Heart left ventricle (tissue), 16 donors: ENCODE measurements around the gene FCN3. TPM values are rescaled to one million over a fixed set of nuclear protein-coding genes. Genes with fewer than 3 reads are reported as not detected.

Experiments
- ATAC-seq, 4 donors: fragments of 200-7000 bp; cut with Tn5 transposase; one replicate each; pipeline ENCODE4 v1.9.1; 2020 to 2022; ENCODE audit warnings: moderate library complexity in 4 of 4, mild to moderate bottlenecking in 3 of 4, moderate number of reproducible peaks in 1 of 4
- DNase-seq, 5 donors: peaks; one replicate each; pipeline ENCODE4 v3.0.0-alpha.2; 2020
- H3K27ac ChIP-seq, 12 donors: fragments of 200-600 bp; sonication (generic) in 4 of 12; one replicate each; pipeline versions ENCODE4 v1.5.0 to v1.8.0; 2016 to 2022; ENCODE audit warnings: mild to moderate bottlenecking in 2 of 12
- H3K27me3 ChIP-seq, 9 donors: fragments of 200-600 bp; sonication (generic) in 2 of 9; one replicate each; pipeline versions ENCODE4 v1.5.1 to v1.8.0; 2016 to 2022; ENCODE audit warnings: mild to moderate bottlenecking in 3 of 9
- H3K36me3 ChIP-seq, 9 donors: fragments of 200-600 bp; sonication (generic) in 2 of 9; one replicate each; pipeline versions ENCODE4 v1.5.0 to v1.8.0; 2018 to 2022; ENCODE audit warnings: mild to moderate bottlenecking in 2 of 9
- H3K4me1 ChIP-seq, 12 donors: fragments of 200-600 bp; sonication (generic) in 4 of 12; one replicate each; pipeline versions ENCODE4 v1.5.0 to v1.8.0; 2016 to 2022; ENCODE audit warnings: mild to moderate bottlenecking in 3 of 12
- H3K4me3 ChIP-seq, 12 donors: fragments of 200-600 bp; sonication (generic) in 4 of 12; one replicate each; pipeline versions ENCODE4 v1.5.0 to v1.8.0; 2017 to 2022; ENCODE audit warnings: mild to moderate bottlenecking in 9 of 12, moderate library complexity in 4 of 12
- H3K9me3 ChIP-seq, 12 donors: fragments of 200-600 bp; sonication (generic) in 4 of 12; one replicate each; pipeline versions ENCODE4 v1.5.0 to v1.8.0; 2016 to 2022; ENCODE audit warnings: mild to moderate bottlenecking in 1 of 12
- CTCF ChIP-seq, 12 donors: fragments of 200-600 bp; sonication (generic) in 4 of 12; IDR thresholded peaks; one replicate each; pipeline versions ENCODE4 v1.5.0 to v1.8.0; 2018 to 2022; ENCODE audit warnings: antibody characterized with exemption in 12 of 12, mild to moderate bottlenecking in 5 of 12
- POLR2A ChIP-seq, 2 donors: fragments of 450-650 bp; IDR thresholded peaks; one replicate each; pipeline ENCODE4 v1.6.1; 2017; ENCODE audit warnings: antibody characterized with exemption in 2 of 2, mild to moderate bottlenecking in 2 of 2, moderate library complexity in 2 of 2
- WGBS, 4 donors: extraction: QIAGEN DNeasy Blood & Tissue Kit in 2 of 4; methylation state at CpG; one replicate each; pipeline versions ENCODE4 v1.1.5 to v1.1.7; 2013 to 2018; 5-methylcytosine and 5-hydroxymethylcytosine counted together
- intact Hi-C, 10 donors: fragments of 100-400 bp; cut with DNase I; formaldehyde crosslinking; loops; one replicate each; pipeline versions ENCODE4 v1.11.1 to v1.14.2; 2022
- polyA plus RNA-seq, 2 donors: library from polyadenylated mRNA; stranded (reverse); fragments of 200-250 nt; gene quantifications; one replicate each; pipeline ENCODE4 v1.2.3, GENCODE V29; 2013
- total RNA-seq, 9 donors: library from RNA; depleted of rRNA in 2 of 9; stranded (reverse); fragments of >200 nt in 2 of 9; fragmentation: NEBNext Ultra II Directional in 3 of 9; extraction: Animal tissue kit (Norgen Biotek cat#: 25700) in 3 of 9; gene quantifications; one replicate each; pipeline versions ENCODE4 v1.1.0 to v1.2.4, GENCODE V29; 2016 to 2023
- donor health status: ischemic (EF 13 %, LVEDD 7.1; RV severe dilation, severe dysfunction).
- donor health status: healthy with polysubstance abuse.
- donor health status: DM: no; HTN: yes; CAD: no.
- donor health status: DM: no; HTN: no; CAD: no.
- donor health status: ischemic (EF 25% LVEDD 6.9; RV normal size, moderate dysfunction).
- donor health status: ischemic (EF 25% LVEDD 5.7; RV mildly dilated, moderate dysfunction).
- donor health status: healthy.
- donor health status: DM: yes; HTN: yes; CAD: no.
- donor health status: ischemic (EF 35%, LVEDD 5.7; RV mildly dilated, moderate dysfunction).
- donor health status: nonischemic (EF 11% LVEDD 7.7; RV severe dilation, severe dysfunction).
- donor health status: DM: yes; HTN: yes; CAD: no.
- donor health status: PGD.
- donor health status: ischemic (EF 29% LVEDD 5.4; RV normal size, mild dysfunction).
- donor health status: nonischemic (EF 23%, LVEDD 6.1; RV moderate dilation, normal function).

The FCN3 gene
- total and polyA plus RNA-seq, 11 donors, result 2.4 to 141 (median 35.4) TPM

DNA sequence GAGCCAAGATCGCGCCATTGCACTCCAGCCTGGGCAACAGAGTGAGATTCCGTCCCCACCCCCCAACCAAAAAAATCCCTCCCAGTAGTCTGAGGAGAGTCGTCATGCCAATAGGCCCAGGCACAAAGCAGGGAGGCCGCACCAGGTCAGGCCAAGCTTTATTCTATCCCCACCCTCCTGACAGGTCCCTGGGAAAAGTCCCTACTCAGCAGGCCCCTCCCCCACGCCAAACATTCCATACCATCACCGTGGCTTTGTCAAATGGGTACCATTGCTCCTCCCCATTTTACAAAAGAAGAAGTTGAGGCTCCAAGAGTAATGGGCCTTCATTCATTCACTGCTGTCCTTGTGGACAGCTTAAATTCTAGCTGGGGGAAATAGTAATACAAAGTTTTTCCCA is 23.1 kb upstream of the FCN3 start:
- no peak for ATAC-seq
- no peak for TF ChIP-seq POLR2A (IDR thresholded peaks at IDR 0.05)
- TF ChIP-seq CTCF (IDR thresholded peaks at IDR 0.05), result no peak
- Histone ChIP-seq H3K4me3 (no peak overlapping the region), H3K4me1 (peaks cover 8 to 77% (median 50%) of the 10 kb centered on the region in 12 donors), H3K36me3 (no peaks in the 10 kb centered on the region), H3K9me3 (no peaks in the 10 kb centered on the region), H3K27ac (peak overlapping the region in 2 of 12 donors; percentile 35 to 70), H3K27me3 (no peaks in the 10 kb centered on the region)
- WGBS, 4 donors, result 82 to 87% (median 83%) methylated on average over 7 of the region's 7 CpGs
- intact Hi-C loops, result loop anchor here in 8 of 10 donors (5.0 to 10.0 kb wide), 5 partner anchors 265 to 353 kb away; no protein-coding TSS in a partner anchor
- DNase-seq, result no peak

DNA sequence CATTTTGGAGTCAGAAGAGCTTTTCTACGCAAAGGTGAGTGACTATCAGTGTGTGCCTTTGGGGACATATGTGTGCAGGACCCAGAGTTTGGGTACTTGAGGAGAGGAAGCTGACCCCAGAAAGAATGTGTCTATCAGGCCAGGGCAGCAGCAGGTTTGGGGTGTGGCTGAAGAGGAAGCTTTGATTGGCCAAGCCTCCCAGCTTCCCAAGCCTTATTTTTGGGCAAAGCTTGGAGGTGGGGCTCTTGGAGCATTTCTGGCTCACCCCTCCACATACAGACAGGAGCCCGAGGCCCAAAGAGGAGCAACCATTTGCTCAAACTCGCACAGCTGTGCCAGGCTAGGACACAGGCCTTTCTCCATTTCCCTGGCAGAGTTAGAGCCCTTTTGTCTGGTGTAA is 22.5 kb upstream of the FCN3 start:
- 56 to 88% (median 61%) methylated on average over 1 to 3 of the region's 3 CpGs for WGBS, 4 donors
- ATAC-seq (peak in 1 of 4 donors; percentile 6), DNase-seq (peak in 1 of 5 donors; percentile 50)
- Histone ChIP-seq H3K27me3 (no peaks in the 10 kb centered on the region), H3K36me3 (no peaks in the 10 kb centered on the region), H3K9me3 (no peaks in the 10 kb centered on the region), H3K4me1 (peaks cover 3 to 75% (median 46%) of the 10 kb centered on the region in 12 donors), H3K27ac (peak overlapping the region in 9 of 12 donors; percentile 21 to 70 (median 35)), H3K4me3 (no peak overlapping the region)
- TF ChIP-seq CTCF (IDR thresholded peaks at IDR 0.05) (no peak), POLR2A (IDR thresholded peaks at IDR 0.05) (peak in 1 of 2 donors; percentile 16)
- intact Hi-C loops, result loop anchor here in 8 of 10 donors (5.0 to 10.0 kb wide), 5 partner anchors 265 to 352 kb away; no protein-coding TSS in a partner anchor

- Histone ChIP-seq H3K36me3 (no peaks in the 10 kb centered on the region), H3K27ac (peak overlapping the region in 7 of 12 donors; percentile 17 to 66 (median 26)), H3K27me3 (no peaks in the 10 kb centered on the region), H3K4me3 (no peak overlapping the region), H3K4me1 (peaks cover 7 to 74% (median 47%) of the 10 kb centered on the region in 12 donors), H3K9me3 (no peaks in the 10 kb centered on the region)
- ATAC-seq (peak in 2 of 4 donors; percentile 18 to 23), DNase-seq (peak; percentile 68 to 86 (median 69))
- peak; percentile 90 to 98 (median 96) for TF ChIP-seq CTCF (IDR thresholded peaks at IDR 0.05)
- no peak for TF ChIP-seq POLR2A (IDR thresholded peaks at IDR 0.05)
- intact Hi-C loops, result loop anchor here in 8 of 10 donors (1.0 to 10.0 kb wide), 11 partner anchors 63 to 351 kb away; no protein-coding TSS in a partner anchor
- WGBS, 4 donors, result 8 to 14% (median 11%) methylated on average over 9 to 10 of the region's 10 CpGs
These were observed 21.0 kb upstream of the FCN3 start for GRCh38 chr1:27395441-27396195.

DNA sequence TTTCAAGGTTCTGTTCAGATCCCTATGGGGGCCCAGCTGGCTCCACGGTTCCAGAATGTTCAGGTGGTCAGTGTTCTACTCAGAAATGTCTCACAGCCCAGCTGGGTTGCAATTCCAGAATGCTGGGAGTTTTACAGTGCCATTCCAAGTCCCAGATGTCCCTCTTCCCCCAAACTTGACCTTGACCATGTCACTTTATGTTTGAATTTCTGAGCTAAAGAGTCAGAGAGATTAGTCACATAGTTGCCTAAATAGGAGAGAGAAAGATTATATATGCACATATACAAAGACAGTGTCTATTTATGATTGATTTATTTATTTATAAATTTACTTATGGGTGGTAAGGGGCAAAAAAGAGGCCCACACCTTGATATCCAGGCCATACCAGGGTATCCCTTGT is 20.3 kb upstream of the FCN3 start:
- peaks cover 7 to 67% (median 43%) of the 10 kb centered on the region in 12 donors for H3K4me1 ChIP-seq
- DNase-seq (no peak), ATAC-seq (no peak)
- no peaks in the 10 kb centered on the region for H3K9me3 ChIP-seq
- TF ChIP-seq POLR2A (IDR thresholded peaks at IDR 0.05) (no peak), CTCF (IDR thresholded peaks at IDR 0.05) (no peak)
- intact Hi-C loops, result loop anchor here (1.0 to 10.0 kb wide), 15 partner anchors 38 to 350 kb away; no protein-coding TSS in a partner anchor
- 71 to 93% (median 86%) methylated on average over 1 of the region's 1 CpG for WGBS, 4 donors
- no peak overlapping the region for H3K4me3 ChIP-seq
- peak overlapping the region in 2 of 12 donors; percentile 19 to 26 for H3K27ac ChIP-seq
- no peaks in the 10 kb centered on the region for H3K27me3 ChIP-seq
- H3K36me3 ChIP-seq, result no peaks in the 10 kb centered on the region
